Kidney epithelial cell (primary cell): ENCODE measurements around the gene PKP4. TPM values are rescaled to one million over a fixed set of nuclear protein-coding genes. Genes with fewer than 3 reads are reported as not detected.

Experiments used
- DNase-seq: peaks from one replicate; pipeline ENCODE4 v3.0.0-alpha.2; 2010; ENCODE audit warnings: low read depth
- H3K27me3 ChIP-seq: 2 replicates; pipeline ENCODE4 v1.6.0; 2011; ENCODE audit warnings: low read length; ENCODE audit not compliant: control insufficient read depth, insufficient read depth
- H3K36me3 ChIP-seq: 2 replicates; pipeline ENCODE4 v1.5.1; 2011; ENCODE audit warnings: low read length; ENCODE audit not compliant: control insufficient read depth, insufficient read depth
- H3K4me3 ChIP-seq: 2 replicates; pipeline ENCODE4 v1.5.1; 2011; ENCODE audit warnings: low read depth, mild to moderate bottlenecking, control low read depth, low read length
- CTCF ChIP-seq: IDR thresholded peaks from 2 replicates; pipeline ENCODE4 v1.5.1; 2011; ENCODE audit warnings: mild to moderate bottlenecking, moderate library complexity, low read length, control low read depth, inconsistent platforms; ENCODE audit not compliant: insufficient read depth, poor library complexity, severe bottlenecking
- total RNA-seq: library from RNA; depleted of rRNA; stranded (reverse); fragments of >200 nt; gene quantifications from 2 replicates; pipeline ENCODE4 v1.2.3, GENCODE V29; 2015

The PKP4 gene
- total RNA-seq, 1 donor from 2014 or later: 29.4 TPM

- Histone ChIP-seq H3K36me3 (no peaks in the 10 kb centered on the region), H3K27me3 (no peaks in the 10 kb centered on the region), H3K4me3 (no peak overlapping the region)
- TF ChIP-seq CTCF: no peak
- no peak for DNase-seq
Measured at GRCh38 chr2:158730621-158731140, 273.9 kb downstream of the PKP4 start.

DNA sequence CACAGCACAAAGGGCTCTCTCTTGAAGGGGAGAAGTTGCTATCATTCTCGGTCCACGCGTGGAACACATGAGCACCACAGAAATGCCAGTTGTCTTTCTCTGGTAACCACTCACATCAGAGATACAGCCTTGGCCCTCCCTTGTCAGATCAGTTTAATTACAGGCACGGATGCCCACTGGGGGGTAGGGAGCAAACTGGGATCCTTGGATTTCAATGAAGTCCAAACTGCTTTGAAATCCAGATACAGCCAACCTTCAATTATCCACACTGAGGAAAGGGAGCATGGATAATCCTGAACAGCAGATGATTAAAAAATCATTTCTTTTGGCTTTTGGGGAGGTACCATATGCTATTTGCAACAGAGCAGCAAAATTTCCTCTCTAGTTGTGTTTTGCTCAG is 274.6 kb downstream of the PKP4 start:
- TF ChIP-seq CTCF: no peak
- H3K27me3 ChIP-seq: no peaks in the 10 kb centered on the region
- no peak overlapping the region for H3K4me3 ChIP-seq
- no peaks in the 10 kb centered on the region for H3K36me3 ChIP-seq
- no peak for DNase-seq

Other genes starting within 250 kb of the PKP4 start
- gene CCDC148, start 199 bp upstream of the PKP4 start, total RNA-seq: 0.68 and 1.0 TPM in 2 replicates